Body of pancreas (tissue), 4 donors: Measurements from ENCODE around the gene SPTBN1. TPM values are rescaled to one million over a fixed set of nuclear protein-coding genes. Genes with fewer than 3 reads are reported as not detected.

ENCODE experiments used
- ATAC-seq: fragments of 150-250 bp; one replicate; pipeline ENCODE4 v1.9.1; 2016
- DNase-seq, 4 donors: peaks; one replicate each; pipeline ENCODE4 v3.0.0-alpha.2; 2019
- H3K27ac ChIP-seq, 4 donors: fragments of 200-600 bp; sonication (generic); 1 replicate in 3 of 4; 2 replicates in 1 of 4; pipeline versions ENCODE4 v1.5.1 to v1.6.1; 2016 to 2019; ENCODE audit warnings: mild to moderate bottlenecking in 1 of 4, mixed read lengths in 1 of 4, moderate library complexity in 1 of 4
- H3K27me3 ChIP-seq, 2 donors: fragments of 200-600 bp; sonication (generic); one replicate each; pipeline ENCODE4 v1.6.0; 2016; ENCODE audit warnings: mild to moderate bottlenecking in 1 of 2
- H3K36me3 ChIP-seq, 2 donors: fragments of 200-600 bp; sonication (generic); replicated peaks in 1 of 2; 2 replicates each; pipeline ENCODE4 v1.5.1; 2016; ENCODE audit warnings: low read depth in 2 of 2; ENCODE audit not compliant: insufficient read depth in 1 of 2
- H3K4me1 ChIP-seq: fragments of 200-600 bp; sonication (generic); one replicate; pipeline ENCODE4 v1.6.0; 2016
- H3K4me3 ChIP-seq, 2 donors: fragments of 200-600 bp; sonication (generic); 1 replicate in 1 of 2; 2 replicates in 1 of 2; pipeline ENCODE4 v1.5.1; 2016 to 2019
- H3K9me3 ChIP-seq, 3 donors: fragments of 200-600 bp; sonication (generic); 1 replicate in 2 of 3; 2 replicates in 1 of 3; pipeline ENCODE4 v1.5.1; 2016
- CTCF ChIP-seq, 7 experiments: fragments of 450-650 bp in 4 of 7; fragments of 200-600 bp in 3 of 7; sonication (generic) in 3 of 7; IDR thresholded peaks; one replicate each; pipeline ENCODE4 v1.5.1; 2016 to 2019; ENCODE audit warnings: antibody characterized with exemption in 7 of 7
- POLR2A ChIP-seq, 3 donors: fragments of 450-650 bp; IDR thresholded peaks; one replicate each; pipeline ENCODE4 v1.6.1; 2016; ENCODE audit warnings: antibody characterized with exemption in 3 of 3, mild to moderate bottlenecking in 2 of 3
- WGBS, 2 donors: methylation state at CpG; one replicate each; pipeline ENCODE4 v1.1.5; 2017; 5-methylcytosine and 5-hydroxymethylcytosine counted together
- intact Hi-C: fragments of 100-400 bp; cut with DNase I; formaldehyde crosslinking; loops from one replicate; pipeline ENCODE4 v1.15.1; 2023
- total RNA-seq, 2 donors: library from RNA; depleted of rRNA; stranded (reverse); fragments of >200 nt; gene quantifications; one replicate each; pipeline ENCODE4 v1.1.0, GENCODE V29; 2016

SPTBN1 gene
- total RNA-seq, 2 donors from 2014 or later: 186 to 195 TPM

GRCh38 chr2:54574107-54574859 is 118.2 kb downstream of the SPTBN1 start:
- TF ChIP-seq CTCF (IDR thresholded peaks at IDR 0.05): no peak
- TF ChIP-seq POLR2A (IDR thresholded peaks at IDR 0.05): peak in 1 of 3 donors; percentile 5
- H3K27ac ChIP-seq: peak overlapping the region; percentile 82 to 97 (median 88)
- no peak overlapping the region for H3K4me3 ChIP-seq
- ATAC-seq: no peak
- no peaks in the 10 kb centered on the region for H3K27me3 ChIP-seq
- peaks cover 100% of the 10 kb centered on the region for H3K4me1 ChIP-seq
- peak in 1 of 4 donors; percentile 41 for DNase-seq
- no peaks in the 10 kb centered on the region for H3K36me3 ChIP-seq
- 45 to 63% methylated on average over 9 of the region's 9 CpGs for WGBS, 2 donors
- H3K9me3 ChIP-seq: no peaks in the 10 kb centered on the region
- intact Hi-C loops: no loop called here

- Histone ChIP-seq H3K9me3 (no peaks in the 10 kb centered on the region), H3K4me1 (peaks cover 100% of the 10 kb centered on the region), H3K36me3 (no peaks in the 10 kb centered on the region), H3K4me3 (no peak overlapping the region), H3K27ac (peak overlapping the region; percentile 82 to 97 (median 88)), H3K27me3 (no peaks in the 10 kb centered on the region)
- WGBS, 2 donors: 60 to 75% methylated on average over 5 of the region's 5 CpGs
- DNase-seq: no peak
- ATAC-seq: no peak
- intact Hi-C loops: no loop called here
- TF ChIP-seq CTCF (IDR thresholded peaks at IDR 0.05): no peak
- TF ChIP-seq POLR2A (IDR thresholded peaks at IDR 0.05): no peak
Measured at GRCh38 chr2:54574860-54575247, 118.7 kb downstream of the SPTBN1 start.

GRCh38 chr2:54575379-54575888 is 119.3 kb downstream of the SPTBN1 start:
- no peak for TF ChIP-seq POLR2A (IDR thresholded peaks at IDR 0.05)
- TF ChIP-seq CTCF (IDR thresholded peaks at IDR 0.05): no peak

GRCh38 chr2:54577035-54577434 is 120.9 kb downstream of the SPTBN1 start:
- Histone ChIP-seq H3K27me3 (no peaks in the 10 kb centered on the region), H3K36me3 (no peaks in the 10 kb centered on the region), H3K4me1 (peaks cover 90% of the 10 kb centered on the region), H3K27ac (peak overlapping the region; percentile 26 to 82 (median 68)), H3K9me3 (no peaks in the 10 kb centered on the region), H3K4me3 (no peak overlapping the region)
- ATAC-seq (peak; percentile 64), DNase-seq (peak; percentile 87 to 94 (median 92))
- 8 to 11% methylated on average over 3 of the region's 3 CpGs for WGBS, 2 donors
- intact Hi-C loops: no loop called here
- no peak for TF ChIP-seq CTCF (IDR thresholded peaks at IDR 0.05)
- no peak for TF ChIP-seq POLR2A (IDR thresholded peaks at IDR 0.05)

More at GRCh38 chr2:54575379-54575888, 119.3 kb downstream of the SPTBN1 start:
- 54 to 60% methylated on average over 9 of the region's 9 CpGs for WGBS, 2 donors
- Histone ChIP-seq H3K27ac (peak overlapping the region; percentile 12 to 97 (median 52)), H3K4me3 (no peak overlapping the region), H3K9me3 (no peaks in the 10 kb centered on the region), H3K27me3 (no peaks in the 10 kb centered on the region), H3K36me3 (no peaks in the 10 kb centered on the region), H3K4me1 (peaks cover 100% of the 10 kb centered on the region)
- intact Hi-C loops: no loop called here
- peak in 1 of 4 donors; percentile 30 for DNase-seq
- no peak for ATAC-seq
